Measurements from ENCODE around the gene CARD6.

- no peak for TF ChIP-seq EZH2 (IDR thresholded peaks at IDR 0.05; ENCODE audit: borderline replicate concordance, insufficient read depth, low read depth, low read length, poor library complexity, severe bottlenecking)
- TF ChIP-seq, protein P1, sequence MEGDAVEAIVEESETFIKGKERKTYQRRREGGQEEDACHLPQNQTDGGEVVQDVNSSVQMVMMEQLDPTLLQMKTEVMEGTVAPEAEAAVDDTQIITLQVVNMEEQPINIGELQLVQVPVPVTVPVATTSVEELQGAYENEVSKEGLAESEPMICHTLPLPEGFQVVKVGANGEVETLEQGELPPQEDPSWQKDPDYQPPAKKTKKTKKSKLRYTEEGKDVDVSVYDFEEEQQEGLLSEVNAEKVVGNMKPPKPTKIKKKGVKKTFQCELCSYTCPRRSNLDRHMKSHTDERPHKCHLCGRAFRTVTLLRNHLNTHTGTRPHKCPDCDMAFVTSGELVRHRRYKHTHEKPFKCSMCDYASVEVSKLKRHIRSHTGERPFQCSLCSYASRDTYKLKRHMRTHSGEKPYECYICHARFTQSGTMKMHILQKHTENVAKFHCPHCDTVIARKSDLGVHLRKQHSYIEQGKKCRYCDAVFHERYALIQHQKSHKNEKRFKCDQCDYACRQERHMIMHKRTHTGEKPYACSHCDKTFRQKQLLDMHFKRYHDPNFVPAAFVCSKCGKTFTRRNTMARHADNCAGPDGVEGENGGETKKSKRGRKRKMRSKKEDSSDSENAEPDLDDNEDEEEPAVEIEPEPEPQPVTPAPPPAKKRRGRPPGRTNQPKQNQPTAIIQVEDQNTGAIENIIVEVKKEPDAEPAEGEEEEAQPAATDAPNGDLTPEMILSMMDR (IDR thresholded peaks at IDR 0.05): no peak
Measured at GRCh38 chr5:40826489-40827187, 14.5 kb upstream of the CARD6 start.

Measured in B cell (primary cell).